ENCODE data around the gene CDK5RAP3.

Gene CDK5RAP3

DNA sequence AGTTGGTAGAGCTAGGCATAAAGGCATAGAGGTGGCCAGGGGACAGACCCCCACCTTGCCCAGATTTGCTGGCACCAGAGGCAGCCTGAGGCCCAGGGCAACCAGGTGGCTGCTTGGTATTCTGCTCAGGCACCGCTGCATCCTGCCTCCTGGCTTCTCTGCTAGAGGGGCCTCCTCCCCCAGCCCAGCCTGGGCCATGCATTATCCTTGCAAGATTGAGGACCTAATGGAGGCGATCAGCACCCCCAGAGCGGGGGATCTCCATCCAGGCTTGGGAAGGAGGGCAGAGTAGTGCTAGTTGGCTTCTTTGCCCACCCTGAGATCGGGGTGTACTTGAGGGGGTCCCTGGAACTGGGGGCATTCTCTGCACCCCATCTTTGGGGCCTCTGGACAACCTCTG, 23.8 kb downstream of the CDK5RAP3 start:
- Histone ChIP-seq H3K36me3 (ENCODE audit: insufficient read depth, low read length) (no peaks in the 10 kb centered on the region), H4K20me1 (ENCODE audit: insufficient read depth, low read length, poor library complexity, severe bottlenecking) (no peaks in the 10 kb centered on the region), H3K27me3 (ENCODE audit: insufficient read depth, low read length, poor library complexity, severe bottlenecking) (no peaks in the 10 kb centered on the region), H2AFZ (ENCODE audit: low read length) (no peak overlapping the region), H3K9me2 (replicated peaks; ENCODE audit: low read depth, low read length) (no peaks in the 10 kb centered on the region), H3K9me3 (ENCODE audit: insufficient read depth, low read depth, low read length) (no peaks in the 10 kb centered on the region), H3K9ac (ENCODE audit: low read depth, low read length, poor library complexity, severe bottlenecking) (no peak overlapping the region), H3K79me2 (ENCODE audit: insufficient read depth, low read length) (no peaks in the 10 kb centered on the region), H3K4me2 (ENCODE audit: low read depth, low read length, poor library complexity, severe bottlenecking) (no peak overlapping the region), H3K4me1 (ENCODE audit: insufficient read depth, low read length, poor library complexity, severe bottlenecking) (peaks cover 3% of the 10 kb centered on the region), H3F3A (ENCODE audit: low read depth) (no peaks in the 10 kb centered on the region), H3K4me3 (ENCODE audit: low read length, poor library complexity, severe bottlenecking) (no peak overlapping the region)
- TF ChIP-seq EZH2phosphoT487 (IDR thresholded peaks at IDR 0.05; ENCODE audit: borderline replicate concordance): no peak
- TF ChIP-seq, protein P1, sequence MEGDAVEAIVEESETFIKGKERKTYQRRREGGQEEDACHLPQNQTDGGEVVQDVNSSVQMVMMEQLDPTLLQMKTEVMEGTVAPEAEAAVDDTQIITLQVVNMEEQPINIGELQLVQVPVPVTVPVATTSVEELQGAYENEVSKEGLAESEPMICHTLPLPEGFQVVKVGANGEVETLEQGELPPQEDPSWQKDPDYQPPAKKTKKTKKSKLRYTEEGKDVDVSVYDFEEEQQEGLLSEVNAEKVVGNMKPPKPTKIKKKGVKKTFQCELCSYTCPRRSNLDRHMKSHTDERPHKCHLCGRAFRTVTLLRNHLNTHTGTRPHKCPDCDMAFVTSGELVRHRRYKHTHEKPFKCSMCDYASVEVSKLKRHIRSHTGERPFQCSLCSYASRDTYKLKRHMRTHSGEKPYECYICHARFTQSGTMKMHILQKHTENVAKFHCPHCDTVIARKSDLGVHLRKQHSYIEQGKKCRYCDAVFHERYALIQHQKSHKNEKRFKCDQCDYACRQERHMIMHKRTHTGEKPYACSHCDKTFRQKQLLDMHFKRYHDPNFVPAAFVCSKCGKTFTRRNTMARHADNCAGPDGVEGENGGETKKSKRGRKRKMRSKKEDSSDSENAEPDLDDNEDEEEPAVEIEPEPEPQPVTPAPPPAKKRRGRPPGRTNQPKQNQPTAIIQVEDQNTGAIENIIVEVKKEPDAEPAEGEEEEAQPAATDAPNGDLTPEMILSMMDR (conservative IDR thresholded peaks at IDR 0.05; ENCODE audit: low read length): no peak

DNA sequence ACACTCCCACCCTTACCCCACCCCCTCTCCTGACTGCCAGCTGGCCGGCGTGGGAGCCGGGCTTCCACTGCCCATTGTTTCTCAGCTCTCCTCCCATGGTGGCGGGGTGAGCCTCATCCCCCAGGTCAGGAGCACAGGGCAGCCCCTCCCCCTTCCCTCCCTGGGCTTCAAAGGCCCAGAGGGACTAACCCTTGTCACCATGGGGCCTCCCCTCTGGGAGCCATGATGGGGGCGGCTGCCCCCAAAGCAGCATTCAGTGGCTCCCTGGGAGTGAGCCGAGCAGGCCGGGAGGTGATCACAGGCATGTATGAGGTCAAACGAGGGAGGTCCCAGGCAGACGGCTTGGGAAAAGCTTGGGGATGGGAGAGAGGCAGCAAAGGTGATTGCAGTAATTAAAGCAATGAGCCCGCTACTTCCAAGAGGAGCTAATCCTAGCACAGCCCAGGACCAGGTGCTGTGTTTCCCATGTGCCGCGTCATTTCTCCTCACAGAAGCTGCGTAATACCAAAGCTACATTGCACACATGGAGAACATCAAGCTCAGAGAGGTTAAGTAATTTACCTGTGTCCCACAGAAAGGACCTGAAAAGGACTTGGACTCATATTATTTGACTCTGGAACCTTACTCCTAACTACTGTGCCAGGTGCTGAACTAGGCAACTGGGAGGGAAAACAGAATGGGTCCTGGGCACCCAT, 24.5 kb downstream of the CDK5RAP3 start:
- H3K9me3 ChIP-seq (ENCODE audit: insufficient read depth, low read depth, low read length): no peaks in the 10 kb centered on the region
- no peak overlapping the region for H3K4me2 ChIP-seq (ENCODE audit: low read depth, low read length, poor library complexity, severe bottlenecking)
- no peaks in the 10 kb centered on the region for H3K79me2 ChIP-seq (ENCODE audit: insufficient read depth, low read length)
- H3K36me3 ChIP-seq (ENCODE audit: insufficient read depth, low read length): no peaks in the 10 kb centered on the region
- peaks cover 6% of the 10 kb centered on the region for H3K4me1 ChIP-seq (ENCODE audit: insufficient read depth, low read length, poor library complexity, severe bottlenecking)
- no peaks in the 10 kb centered on the region for H4K20me1 ChIP-seq (ENCODE audit: insufficient read depth, low read length, poor library complexity, severe bottlenecking)
- H3K9ac ChIP-seq (ENCODE audit: low read depth, low read length, poor library complexity, severe bottlenecking): no peak overlapping the region
- no peaks in the 10 kb centered on the region for H3K27me3 ChIP-seq (ENCODE audit: insufficient read depth, low read length, poor library complexity, severe bottlenecking)
- no peak for TF ChIP-seq EZH2phosphoT487 (IDR thresholded peaks at IDR 0.05; ENCODE audit: borderline replicate concordance)
- TF ChIP-seq, protein P1 (conservative IDR thresholded peaks at IDR 0.05; ENCODE audit: low read length): no peak
- H3K9me2 ChIP-seq (replicated peaks; ENCODE audit: low read depth, low read length): no peaks in the 10 kb centered on the region
- no peaks in the 10 kb centered on the region for H3F3A ChIP-seq (ENCODE audit: low read depth)
- no peak overlapping the region for H3K4me3 ChIP-seq (ENCODE audit: low read length, poor library complexity, severe bottlenecking)
- H2AFZ ChIP-seq (ENCODE audit: low read length): no peak overlapping the region

DNA sequence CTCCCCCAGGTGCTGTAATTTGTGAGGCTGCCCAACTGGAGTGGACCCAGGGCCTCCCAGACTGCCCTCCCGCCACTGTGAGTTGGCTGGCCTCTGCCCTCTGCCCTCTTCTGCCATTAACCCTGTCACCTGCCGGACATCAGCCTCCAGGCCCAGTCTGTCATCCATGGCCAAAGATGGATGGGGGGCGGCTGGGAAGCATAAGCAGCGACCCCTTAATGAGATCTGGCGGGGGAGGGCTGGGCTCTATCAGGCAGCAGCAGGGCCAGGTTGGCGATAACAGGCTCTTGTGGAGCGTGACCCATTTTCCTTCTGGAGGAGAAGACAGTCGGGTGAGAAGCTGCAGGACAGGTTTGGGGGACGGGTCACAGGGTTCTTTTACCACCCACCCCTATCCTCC, 25.3 kb downstream of the CDK5RAP3 start:
- H4K20me1 ChIP-seq (ENCODE audit: insufficient read depth, low read length, poor library complexity, severe bottlenecking): no peaks in the 10 kb centered on the region
- no peak overlapping the region for H3K9ac ChIP-seq (ENCODE audit: low read depth, low read length, poor library complexity, severe bottlenecking)
- TF ChIP-seq, protein P1 (conservative IDR thresholded peaks at IDR 0.05; ENCODE audit: low read length): no peak
- no peak for TF ChIP-seq EZH2phosphoT487 (IDR thresholded peaks at IDR 0.05; ENCODE audit: borderline replicate concordance)
- no peak overlapping the region for H3K4me3 ChIP-seq (ENCODE audit: low read length, poor library complexity, severe bottlenecking)
- H2AFZ ChIP-seq (ENCODE audit: low read length): no peak overlapping the region
- no peaks in the 10 kb centered on the region for H3K27me3 ChIP-seq (ENCODE audit: insufficient read depth, low read length, poor library complexity, severe bottlenecking)
- H3K9me2 ChIP-seq (replicated peaks; ENCODE audit: low read depth, low read length): no peaks in the 10 kb centered on the region
- no peaks in the 10 kb centered on the region for H3K36me3 ChIP-seq (ENCODE audit: insufficient read depth, low read length)
- peaks cover 6% of the 10 kb centered on the region for H3K4me1 ChIP-seq (ENCODE audit: insufficient read depth, low read length, poor library complexity, severe bottlenecking)
- H3K79me2 ChIP-seq (ENCODE audit: insufficient read depth, low read length): no peaks in the 10 kb centered on the region
- H3F3A ChIP-seq (ENCODE audit: low read depth): no peaks in the 10 kb centered on the region
- no peak overlapping the region for H3K4me2 ChIP-seq (ENCODE audit: low read depth, low read length, poor library complexity, severe bottlenecking)
- no peaks in the 10 kb centered on the region for H3K9me3 ChIP-seq (ENCODE audit: insufficient read depth, low read depth, low read length)

All from Loucy (cell line).